Activated naive CD4-positive, alpha-beta T cell treated with anti-CD3 and anti-CD28 coated beads for 36 hours (primary cell): ENCODE measurements around the gene CT47C1. TPM values are rescaled to one million over a fixed set of nuclear protein-coding genes. Genes with fewer than 3 reads are reported as not detected.

Source experiments
- CTCF ChIA-PET: fragments of 350-600 bp; sonication (Branson Sonifier 250); formaldehyde crosslinking; loops from one replicate; lab custom pipeline; 2021; ENCODE audit warnings: antibody characterized with exemption; lab: Charles Lee
- DNase-seq: peaks from one replicate; pipeline ENCODE4 v3.0.0-alpha.2; 2020
- H3K27ac Mint-ChIP-seq: one replicate; pipeline ENCODE4 v1.8.0; 2021; ENCODE audit warnings: mild to moderate bottlenecking, mixed read lengths
- H3K27me3 Mint-ChIP-seq: one replicate; pipeline ENCODE4 v1.8.0; 2021; ENCODE audit warnings: low read depth, mixed read lengths
- H3K36me3 Mint-ChIP-seq: one replicate; pipeline ENCODE4 v1.8.0; 2021; ENCODE audit warnings: low read depth, mixed read lengths
- H3K4me1 Mint-ChIP-seq: one replicate; pipeline ENCODE4 v1.8.0; 2021; ENCODE audit warnings: low read depth, mixed read lengths
- H3K4me3 Mint-ChIP-seq: one replicate; pipeline ENCODE4 v1.8.0; 2021; ENCODE audit warnings: mild to moderate bottlenecking, moderate library complexity, mixed read lengths
- H3K9me3 Mint-ChIP-seq: one replicate; pipeline ENCODE4 v1.8.0; 2021; ENCODE audit warnings: mixed read lengths
- intact Hi-C: fragments of 100-400 bp; cut with micrococcal nuclease; formaldehyde crosslinking; loops from one replicate; pipeline ENCODE4 v1.15.1; 2023
- total RNA-seq, 2 experiments: library from RNA; stranded (reverse); gene quantifications; one replicate each; pipeline ENCODE4 v1.2.3, GENCODE V29; 2021

Gene CT47C1
- total RNA-seq, 2 experiments from 2014 or later: not detected

- Mint-ChIP-seq H3K9me3 (no peaks in the 10 kb centered on the region), H3K4me3 (no peak overlapping the region), H3K27ac (no peak overlapping the region), H3K4me1 (peaks cover 2% of the 10 kb centered on the region), H3K27me3 (peaks cover 1% of the 10 kb centered on the region), H3K36me3 (no peaks in the 10 kb centered on the region)
- DNase-seq: no peak
- intact Hi-C loops: no loop called here
- CTCF ChIA-PET: no interaction called here
Measured at GRCh38 chrX:119045884-119046283, 26.9 kb upstream of the CT47C1 start.

- H3K9me3 Mint-ChIP-seq: no peaks in the 10 kb centered on the region
- no peaks in the 10 kb centered on the region for H3K36me3 Mint-ChIP-seq
- no peak overlapping the region for H3K4me3 Mint-ChIP-seq
- DNase-seq: no peak
- intact Hi-C loops: no loop called here
- no peaks in the 10 kb centered on the region for H3K4me1 Mint-ChIP-seq
- CTCF ChIA-PET: interaction anchor here (0.7 to 2.1 kb wide), 2 partner anchors 11 to 208 kb away, joined by 3 to 5 read pairs; no protein-coding TSS in a partner anchor
- no peaks in the 10 kb centered on the region for H3K27me3 Mint-ChIP-seq
- no peak overlapping the region for H3K27ac Mint-ChIP-seq
Measured at GRCh38 chrX:119055687-119056086, 17.1 kb upstream of the CT47C1 start.

GRCh38 chrX:119062750-119063374, 9.9 kb upstream of the CT47C1 start:
- no peaks in the 10 kb centered on the region for H3K4me1 Mint-ChIP-seq
- H3K4me3 Mint-ChIP-seq: no peak overlapping the region
- no peaks in the 10 kb centered on the region for H3K27me3 Mint-ChIP-seq
- H3K27ac Mint-ChIP-seq: no peak overlapping the region
- CTCF ChIA-PET: interaction anchor here (1.1 kb wide), 1 partner anchor 215 kb away, joined by 3 read pairs; no protein-coding TSS in a partner anchor
- intact Hi-C loops: no loop called here
- no peak for DNase-seq
- H3K36me3 Mint-ChIP-seq: no peaks in the 10 kb centered on the region
- H3K9me3 Mint-ChIP-seq: no peaks in the 10 kb centered on the region

GRCh38 chrX:119063428-119063827, 9.4 kb upstream of the CT47C1 start:
- no peaks in the 10 kb centered on the region for H3K27me3 Mint-ChIP-seq
- H3K4me1 Mint-ChIP-seq: no peaks in the 10 kb centered on the region
- DNase-seq: no peak
- intact Hi-C loops: no loop called here
- H3K9me3 Mint-ChIP-seq: no peaks in the 10 kb centered on the region
- no peak overlapping the region for H3K27ac Mint-ChIP-seq
- H3K36me3 Mint-ChIP-seq: no peaks in the 10 kb centered on the region
- H3K4me3 Mint-ChIP-seq: no peak overlapping the region
- CTCF ChIA-PET: no interaction called here

- H3K4me3 Mint-ChIP-seq: no peak overlapping the region
- DNase-seq: peak; percentile 72
- no peak overlapping the region for H3K27ac Mint-ChIP-seq
- no peaks in the 10 kb centered on the region for H3K36me3 Mint-ChIP-seq
- H3K9me3 Mint-ChIP-seq: no peaks in the 10 kb centered on the region
- H3K4me1 Mint-ChIP-seq: no peaks in the 10 kb centered on the region
- CTCF ChIA-PET: interaction anchor here (0.6 to 3.8 kb wide), 23 partner anchors 11 to 568 kb away, joined by 3 to 20 read pairs (median 3); no protein-coding TSS in a partner anchor
- no peaks in the 10 kb centered on the region for H3K27me3 Mint-ChIP-seq
- intact Hi-C loops: loop anchor here (1.0 to 2.0 kb wide), 3 partner anchors 52 to 220 kb away; no protein-coding TSS in a partner anchor
Measured at GRCh38 chrX:119067023-119067739, 5.6 kb upstream of the CT47C1 start.

GRCh38 chrX:119069128-119069527, 3.7 kb upstream of the CT47C1 start:
- CTCF ChIA-PET: no interaction called here
- no peaks in the 10 kb centered on the region for H3K36me3 Mint-ChIP-seq
- intact Hi-C loops: no loop called here
- H3K4me3 Mint-ChIP-seq: no peak overlapping the region
- no peak for DNase-seq
- no peaks in the 10 kb centered on the region for H3K27me3 Mint-ChIP-seq
- no peaks in the 10 kb centered on the region for H3K9me3 Mint-ChIP-seq
- H3K27ac Mint-ChIP-seq: no peak overlapping the region
- no peaks in the 10 kb centered on the region for H3K4me1 Mint-ChIP-seq

- intact Hi-C loops: no loop called here
- H3K27me3 Mint-ChIP-seq: no peaks in the 10 kb centered on the region
- DNase-seq: no peak
- H3K9me3 Mint-ChIP-seq: no peaks in the 10 kb centered on the region
- no peak overlapping the region for H3K27ac Mint-ChIP-seq
- H3K4me3 Mint-ChIP-seq: no peak overlapping the region
- H3K36me3 Mint-ChIP-seq: no peaks in the 10 kb centered on the region
- CTCF ChIA-PET: no interaction called here
- no peaks in the 10 kb centered on the region for H3K4me1 Mint-ChIP-seq
Measured at GRCh38 chrX:119069762-119070161, 3.0 kb upstream of the CT47C1 start.

- DNase-seq: no peak
- no peaks in the 10 kb centered on the region for H3K4me1 Mint-ChIP-seq
- intact Hi-C loops: no loop called here
- no peaks in the 10 kb centered on the region for H3K36me3 Mint-ChIP-seq
- CTCF ChIA-PET: no interaction called here
- H3K27ac Mint-ChIP-seq: no peak overlapping the region
- no peaks in the 10 kb centered on the region for H3K27me3 Mint-ChIP-seq
- H3K9me3 Mint-ChIP-seq: no peaks in the 10 kb centered on the region
- no peak overlapping the region for H3K4me3 Mint-ChIP-seq
Measured at GRCh38 chrX:119071381-119071780, 1.4 kb upstream of the CT47C1 start.

GRCh38 chrX:119073200-119073905, 560 bp downstream of the CT47C1 start:
- Mint-ChIP-seq H3K27me3 (no peaks in the 10 kb centered on the region), H3K9me3 (no peaks in the 10 kb centered on the region), H3K36me3 (no peaks in the 10 kb centered on the region), H3K27ac (no peak overlapping the region), H3K4me3 (no peak overlapping the region), H3K4me1 (no peaks in the 10 kb centered on the region)
- intact Hi-C loops: no loop called here
- CTCF ChIA-PET: no interaction called here
- no peak for DNase-seq

GRCh38 chrX:119073911-119074310, 1.1 kb downstream of the CT47C1 start:
- intact Hi-C loops: no loop called here
- H3K9me3 Mint-ChIP-seq: no peaks in the 10 kb centered on the region
- no peaks in the 10 kb centered on the region for H3K36me3 Mint-ChIP-seq
- H3K4me3 Mint-ChIP-seq: no peak overlapping the region
- no peak for DNase-seq
- H3K27me3 Mint-ChIP-seq: no peaks in the 10 kb centered on the region
- H3K27ac Mint-ChIP-seq: no peak overlapping the region
- no peaks in the 10 kb centered on the region for H3K4me1 Mint-ChIP-seq
- CTCF ChIA-PET: no interaction called here

GRCh38 chrX:119075270-119076025, 2.7 kb downstream of the CT47C1 start:
- no peaks in the 10 kb centered on the region for H3K27me3 Mint-ChIP-seq
- CTCF ChIA-PET: interaction anchor here (0.7 kb wide), 1 partner anchor 616 kb away, joined by 3 read pairs; no protein-coding TSS in a partner anchor

GRCh38 chrX:119082278-119082677, 9.5 kb downstream of the CT47C1 start:
- no peak for DNase-seq
- no peak overlapping the region for H3K27ac Mint-ChIP-seq
- CTCF ChIA-PET: no interaction called here
- no peaks in the 10 kb centered on the region for H3K4me1 Mint-ChIP-seq
- intact Hi-C loops: no loop called here
- H3K36me3 Mint-ChIP-seq: no peaks in the 10 kb centered on the region
- H3K4me3 Mint-ChIP-seq: no peak overlapping the region
- H3K9me3 Mint-ChIP-seq: no peaks in the 10 kb centered on the region
- H3K27me3 Mint-ChIP-seq: no peaks in the 10 kb centered on the region

More at GRCh38 chrX:119075270-119076025, 2.7 kb downstream of the CT47C1 start:
- Mint-ChIP-seq H3K4me3 (no peak overlapping the region), H3K4me1 (no peaks in the 10 kb centered on the region), H3K27ac (no peak overlapping the region), H3K9me3 (no peaks in the 10 kb centered on the region), H3K36me3 (no peaks in the 10 kb centered on the region)
- no peak for DNase-seq
- intact Hi-C loops: no loop called here
